Activated CD8-positive, alpha-beta T cell treated with anti-CD3 and anti-CD28 coated beads, Interleukin-2, amount 10 ng/mL, durations not matched to agents 7 days and 5 days (primary cell): ENCODE results near the gene C19orf73. TPM values are rescaled to one million over a fixed set of nuclear protein-coding genes. Genes with fewer than 3 reads are reported as not detected.

Experiments
- ATAC-seq: fragments of 150-1000 bp; cut with Tn5 transposase; one replicate; pipeline ENCODE4 v1.10.0; 2021; ENCODE audit warnings: moderate library complexity
- CTCF ChIA-PET: fragments of 350-600 bp; sonication (Branson Sonifier 250); formaldehyde crosslinking; loops from one replicate; lab custom pipeline; 2021; ENCODE audit warnings: antibody characterized with exemption; lab: Charles Lee
- POLR2A ChIA-PET: fragments of 350-600 bp; sonication (Branson Sonifier 250); formaldehyde crosslinking; loops from one replicate; lab custom pipeline; 2021; ENCODE audit warnings: antibody characterized with exemption; lab: Charles Lee
- DNase-seq: peaks from one replicate; pipeline ENCODE4 v3.0.0-alpha.2; 2020
- H3K27ac Mint-ChIP-seq: one replicate; pipeline ENCODE4 v1.8.0; 2021; ENCODE audit warnings: mild to moderate bottlenecking, mixed read lengths
- H3K27me3 Mint-ChIP-seq: one replicate; pipeline ENCODE4 v1.8.0; 2021; ENCODE audit warnings: low read depth, mixed read lengths
- H3K36me3 Mint-ChIP-seq: one replicate; pipeline ENCODE4 v1.8.0; 2021; ENCODE audit warnings: low read depth, mixed read lengths
- H3K4me1 Mint-ChIP-seq: one replicate; pipeline ENCODE4 v1.8.0; 2021; ENCODE audit warnings: low read depth, mixed read lengths
- H3K4me3 Mint-ChIP-seq: one replicate; pipeline ENCODE4 v1.8.0; 2021; ENCODE audit warnings: mild to moderate bottlenecking, mixed read lengths
- H3K9me3 Mint-ChIP-seq: one replicate; pipeline ENCODE4 v1.8.0; 2022; ENCODE audit warnings: mixed read lengths; ENCODE audit not compliant: insufficient read depth
- total RNA-seq, 2 experiments: library from RNA; stranded (reverse); gene quantifications; one replicate each; pipeline ENCODE4 v1.2.3, GENCODE V29; 2021

C19orf73 gene
- total RNA-seq: 1 to 10 TPM in 1 of 2 experiments, under 1 TPM in 1; 0.92 to 1.0 TPM

- ChIA-PET CTCF (interaction anchor here (1.2 to 1.6 kb wide), 2 partner anchors 21 kb away, joined by 6 to 7 read pairs; no protein-coding TSS in a partner anchor), POLR2A (no interaction called here)
- Mint-ChIP-seq H3K27ac (peak within 1 kb of the TSS; percentile 82), H3K27me3 (peaks cover 18% of the 10 kb centered on the region), H3K36me3 (peaks cover 6% of the 10 kb centered on the region), H3K4me3 (peak within 1 kb of the TSS; percentile 82), H3K9me3 (no peaks in the 10 kb centered on the region), H3K4me1 (peaks cover 33% of the 10 kb centered on the region)
- DNase-seq (peak; percentile 96), ATAC-seq (peak; percentile 81)
Measured at GRCh38 chr19:49118565-49119410, at the start of gene C19orf73. TSS of gene C19orf73 (minus strand) at chr19:49119143. CDS start at chr19:49119022, 121 bp downstream.

- H3K36me3 Mint-ChIP-seq: no peaks in the 10 kb centered on the region
- H3K27ac Mint-ChIP-seq: no peak overlapping the region
- no peak for DNase-seq
- H3K4me1 Mint-ChIP-seq: no peaks in the 10 kb centered on the region
- ChIA-PET POLR2A (no interaction called here), CTCF (no interaction called here)
- ATAC-seq: no peak
- no peak overlapping the region for H3K4me3 Mint-ChIP-seq
- H3K27me3 Mint-ChIP-seq: no peaks in the 10 kb centered on the region
- no peaks in the 10 kb centered on the region for H3K9me3 Mint-ChIP-seq
Measured at GRCh38 chr19:49168421-49168820, 49.5 kb upstream of the C19orf73 start.

- no peaks in the 10 kb centered on the region for H3K36me3 Mint-ChIP-seq
- DNase-seq (no peak), ATAC-seq (no peak)
- H3K27ac Mint-ChIP-seq: no peak overlapping the region
- no peaks in the 10 kb centered on the region for H3K4me1 Mint-ChIP-seq
- H3K27me3 Mint-ChIP-seq: no peaks in the 10 kb centered on the region
- no peak overlapping the region for H3K4me3 Mint-ChIP-seq
- CTCF ChIA-PET: no interaction called here
- H3K9me3 Mint-ChIP-seq: no peaks in the 10 kb centered on the region
- POLR2A ChIA-PET: no interaction called here
Measured at GRCh38 chr19:49167857-49168409, 49.0 kb upstream of the C19orf73 start.

- H3K27ac Mint-ChIP-seq: no peak overlapping the region
- ChIA-PET CTCF (no interaction called here), POLR2A (no interaction called here)
- H3K4me3 Mint-ChIP-seq: no peak overlapping the region
- DNase-seq: no peak
- H3K36me3 Mint-ChIP-seq: no peaks in the 10 kb centered on the region
- no peaks in the 10 kb centered on the region for H3K9me3 Mint-ChIP-seq
- no peak for ATAC-seq
- peaks cover 2% of the 10 kb centered on the region for H3K27me3 Mint-ChIP-seq
- no peaks in the 10 kb centered on the region for H3K4me1 Mint-ChIP-seq
Measured at GRCh38 chr19:49165865-49166301, 46.9 kb upstream of the C19orf73 start.

- no peak for DNase-seq
- no peaks in the 10 kb centered on the region for H3K9me3 Mint-ChIP-seq
- no peak overlapping the region for H3K27ac Mint-ChIP-seq
- no peak for ATAC-seq
- H3K4me1 Mint-ChIP-seq: no peaks in the 10 kb centered on the region
- H3K36me3 Mint-ChIP-seq: no peaks in the 10 kb centered on the region
- CTCF ChIA-PET: no interaction called here
- POLR2A ChIA-PET: interaction anchor here (0.6 kb wide), 1 partner anchor 17 kb away, joined by 3 read pairs; no protein-coding TSS in a partner anchor
- H3K4me3 Mint-ChIP-seq: no peak overlapping the region
- H3K27me3 Mint-ChIP-seq: peaks cover 3% of the 10 kb centered on the region
Measured at GRCh38 chr19:49165111-49165750, 46.3 kb upstream of the C19orf73 start.

- peaks cover 7% of the 10 kb centered on the region for H3K4me1 Mint-ChIP-seq
- H3K4me3 Mint-ChIP-seq: no peak overlapping the region
- no peak overlapping the region for H3K27ac Mint-ChIP-seq
- no peaks in the 10 kb centered on the region for H3K9me3 Mint-ChIP-seq
- no peak for ATAC-seq
- ChIA-PET CTCF (interaction anchor here (1.4 kb wide), 1 partner anchor 64 kb away, joined by 4 read pairs; no protein-coding TSS in a partner anchor), POLR2A (no interaction called here)
- H3K27me3 Mint-ChIP-seq: peaks cover 24% of the 10 kb centered on the region
- DNase-seq: no peak
- H3K36me3 Mint-ChIP-seq: no peaks in the 10 kb centered on the region
Measured at GRCh38 chr19:49161987-49162386, 43.0 kb upstream of the C19orf73 start.

GRCh38 chr19:49160450-49161189, 41.7 kb upstream of the C19orf73 start:
- ChIA-PET CTCF (interaction anchor here (0.9 kb wide), 1 partner anchor 38 kb away, joined by 4 read pairs; no protein-coding TSS in a partner anchor), POLR2A (no interaction called here)
- DNase-seq: no peak
- Mint-ChIP-seq H3K4me1 (peaks cover 7% of the 10 kb centered on the region), H3K27ac (no peak overlapping the region), H3K4me3 (no peak overlapping the region), H3K9me3 (no peaks in the 10 kb centered on the region), H3K36me3 (no peaks in the 10 kb centered on the region), H3K27me3 (peaks cover 29% of the 10 kb centered on the region)
- ATAC-seq: no peak

GRCh38 chr19:49157445-49158224, 38.7 kb upstream of the C19orf73 start, which contains the start of gene TRPM4:
TSS of gene TRPM4 (plus strand) at chr19:49157792. CDS start at chr19:49157867, 75 bp downstream.
- Mint-ChIP-seq H3K4me1 (peaks cover 9% of the 10 kb centered on the region), H3K27me3 (peaks cover 47% of the 10 kb centered on the region), H3K9me3 (no peaks in the 10 kb centered on the region), H3K36me3 (no peaks in the 10 kb centered on the region), H3K4me3 (no peak within 1 kb of the TSS), H3K27ac (no peak within 1 kb of the TSS)
- peak; percentile 64 for DNase-seq
- ATAC-seq: peak; percentile 75
- POLR2A ChIA-PET: no interaction called here
- CTCF ChIA-PET: no interaction called here

- no peak for ATAC-seq
- H3K36me3 Mint-ChIP-seq: no peaks in the 10 kb centered on the region
- H3K4me3 Mint-ChIP-seq: no peak overlapping the region
- H3K4me1 Mint-ChIP-seq: peaks cover 20% of the 10 kb centered on the region
- H3K27me3 Mint-ChIP-seq: peaks cover 58% of the 10 kb centered on the region
- ChIA-PET CTCF (interaction anchor here (1.5 kb wide), 1 partner anchor 43 kb away, joined by 4 read pairs; no protein-coding TSS in a partner anchor), POLR2A (interaction anchor here (0.6 kb wide), 1 partner anchor 13 kb away, joined by 3 read pairs; no protein-coding TSS in a partner anchor)
- no peak for DNase-seq
- peaks cover 4% of the 10 kb centered on the region for H3K9me3 Mint-ChIP-seq
- H3K27ac Mint-ChIP-seq: no peak overlapping the region
Measured at GRCh38 chr19:49155820-49156346, 36.9 kb upstream of the C19orf73 start.

- Mint-ChIP-seq H3K36me3 (no peaks in the 10 kb centered on the region), H3K27me3 (peaks cover 59% of the 10 kb centered on the region), H3K4me3 (no peak within 1 kb of the TSS), H3K27ac (no peak within 1 kb of the TSS), H3K9me3 (peaks cover 4% of the 10 kb centered on the region), H3K4me1 (peaks cover 23% of the 10 kb centered on the region)
- DNase-seq (no peak), ATAC-seq (no peak)
- ChIA-PET POLR2A (interaction anchor here (0.6 kb wide), 1 partner anchor 12 kb away, joined by 3 read pairs; no protein-coding TSS in a partner anchor), CTCF (interaction anchor here (1.5 kb wide), 1 partner anchor 44 kb away, joined by 4 read pairs; no protein-coding TSS in a partner anchor)
Measured at GRCh38 chr19:49155005-49155819, 36.3 kb upstream of the C19orf73 start, which contains the start of gene HRC. TSS of gene HRC (minus strand) at chr19:49155396. CDS start at chr19:49155237, 159 bp downstream.
